Endometrial microvascular endothelial cells (primary cell): ENCODE measurements around the gene TBC1D10A. TPM values are rescaled to one million over a fixed set of nuclear protein-coding genes. Genes with fewer than 3 reads are reported as not detected.
"Not testable (repeated sequence)": the region's sequence is repeated elsewhere in the genome, so short reads cannot be mapped to it uniquely, and the experiment has no call there.

Experiments used
- in situ Hi-C: cut with HindIII; loops from 2 replicates; pipeline ENCODE4 v1.10.0; 2017; ENCODE audit warnings: low sequenced_read_pairs, low pct_unique_long_range_greater_than_20kb; ENCODE audit errors: inconsistent ontology term
- total RNA-seq: library from RNA; depleted of rRNA; stranded (reverse); fragments of >200 nt; gene quantifications from one replicate; pipeline ENCODE4 v1.2.3, GENCODE V29; 2015; ENCODE audit errors: inconsistent ontology term

The TBC1D10A gene
- total RNA-seq, 1 donor from 2014 or later: 12.1 TPM

GRCh38 chr22:30351226-30351625, 24.5 kb upstream of the TBC1D10A start:
- in situ Hi-C loops: no loop called here

DNA sequence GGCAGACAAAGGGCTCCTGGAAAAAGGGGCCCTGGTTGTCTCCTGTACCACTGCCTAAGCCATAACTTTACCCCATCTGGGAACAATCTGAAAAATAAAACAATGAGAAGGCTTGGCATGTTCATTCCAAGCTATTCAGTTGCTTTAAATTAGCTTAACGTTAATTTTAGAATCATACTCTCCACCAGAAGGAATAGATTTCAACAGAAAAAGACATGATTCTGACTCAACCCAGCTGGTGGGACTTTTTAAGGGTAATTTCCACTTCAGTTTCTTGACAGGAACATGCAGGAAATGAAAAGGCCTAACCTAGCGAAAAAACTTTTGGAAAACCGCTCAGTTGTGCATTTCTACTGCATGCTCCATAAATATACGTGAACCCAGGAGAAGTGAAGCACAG, 22.1 kb upstream of the TBC1D10A start:
- in situ Hi-C loops: no loop called here

DNA sequence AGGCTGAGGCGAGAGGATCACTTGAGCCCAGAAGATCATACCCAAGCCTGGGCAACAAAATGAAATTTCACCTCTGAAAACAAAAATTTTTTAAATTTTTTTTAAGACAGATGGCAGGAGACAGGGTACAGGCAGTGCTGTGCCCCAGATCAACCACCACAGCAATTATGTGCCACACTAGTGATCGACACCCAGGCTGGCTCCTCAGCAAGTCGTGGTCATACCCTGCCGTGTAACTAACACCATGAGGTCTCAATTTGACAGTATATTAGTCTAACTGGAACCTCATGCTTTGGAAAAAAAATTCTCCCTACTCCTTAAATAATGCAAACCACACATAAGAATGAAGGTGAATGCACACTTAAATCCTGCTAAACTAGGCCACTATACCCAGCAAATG, 21.7 kb upstream of the TBC1D10A start:
- in situ Hi-C loops: no loop called here

DNA sequence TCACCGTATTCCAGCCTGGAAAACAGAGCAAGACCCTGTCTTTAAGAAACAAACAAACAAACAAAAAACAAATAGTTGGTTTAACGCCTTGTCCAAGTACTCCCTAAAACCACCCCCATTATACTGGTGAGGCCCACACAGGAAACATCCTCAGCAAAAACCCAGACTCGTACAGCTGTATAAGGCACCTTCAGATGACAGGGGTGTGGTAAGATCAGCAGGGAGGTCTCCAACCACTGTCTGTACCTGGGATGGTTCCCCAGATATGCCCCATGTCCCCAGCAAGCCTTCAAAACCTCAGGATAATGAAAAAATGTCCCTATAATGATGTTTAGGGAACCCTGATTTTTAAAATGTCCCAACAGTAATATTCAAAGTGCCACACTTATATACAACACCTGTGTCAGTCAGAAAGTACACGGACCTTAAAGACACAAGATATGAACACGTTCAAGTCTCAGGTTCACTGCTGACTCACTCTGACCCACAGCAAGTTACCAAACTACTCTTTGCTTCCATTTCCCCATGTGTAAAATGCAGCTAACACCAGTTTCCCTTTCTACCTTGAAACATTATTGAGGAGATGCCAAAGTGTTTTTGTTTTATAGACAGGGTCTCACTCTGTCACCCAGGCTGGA, 20.6 kb upstream of the TBC1D10A start:
- in situ Hi-C loops: no loop called here

DNA sequence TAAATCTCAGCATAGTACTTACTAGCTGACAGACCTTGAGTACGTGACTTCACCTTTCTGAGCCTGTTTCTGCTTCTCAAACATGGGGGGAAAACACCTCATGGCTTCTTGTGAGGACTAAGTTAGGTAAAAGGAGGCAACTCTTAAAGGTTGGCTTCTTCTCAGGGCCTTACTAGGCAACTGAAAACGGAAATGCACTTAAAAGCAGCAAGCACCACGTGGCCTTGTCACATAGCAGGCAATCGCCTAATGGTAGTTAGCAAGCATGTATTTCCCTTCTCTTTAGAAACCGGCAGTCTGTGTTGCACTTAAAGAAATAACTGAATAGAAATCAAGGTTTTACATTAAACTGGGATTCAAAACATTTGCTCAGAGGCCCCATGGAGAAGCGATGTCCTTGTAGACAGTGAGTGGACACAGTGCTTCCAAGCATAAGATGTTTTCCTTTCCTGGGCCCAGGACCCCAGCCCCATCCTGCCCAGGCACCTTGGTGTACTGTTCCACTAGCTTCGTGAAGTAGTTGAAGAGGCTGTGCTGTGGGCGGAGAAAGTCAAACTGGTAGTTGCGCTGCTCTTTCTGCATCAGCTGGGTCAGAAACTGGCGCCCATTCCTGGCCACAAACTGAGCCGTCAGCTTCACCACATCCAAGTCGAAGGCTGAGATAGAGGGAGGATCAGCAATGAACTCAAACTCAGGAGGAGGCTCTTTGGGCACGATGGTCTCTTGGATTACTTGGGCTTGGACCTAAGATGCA, 17.9 kb upstream of the TBC1D10A start:
- in situ Hi-C loops: no loop called here

DNA sequence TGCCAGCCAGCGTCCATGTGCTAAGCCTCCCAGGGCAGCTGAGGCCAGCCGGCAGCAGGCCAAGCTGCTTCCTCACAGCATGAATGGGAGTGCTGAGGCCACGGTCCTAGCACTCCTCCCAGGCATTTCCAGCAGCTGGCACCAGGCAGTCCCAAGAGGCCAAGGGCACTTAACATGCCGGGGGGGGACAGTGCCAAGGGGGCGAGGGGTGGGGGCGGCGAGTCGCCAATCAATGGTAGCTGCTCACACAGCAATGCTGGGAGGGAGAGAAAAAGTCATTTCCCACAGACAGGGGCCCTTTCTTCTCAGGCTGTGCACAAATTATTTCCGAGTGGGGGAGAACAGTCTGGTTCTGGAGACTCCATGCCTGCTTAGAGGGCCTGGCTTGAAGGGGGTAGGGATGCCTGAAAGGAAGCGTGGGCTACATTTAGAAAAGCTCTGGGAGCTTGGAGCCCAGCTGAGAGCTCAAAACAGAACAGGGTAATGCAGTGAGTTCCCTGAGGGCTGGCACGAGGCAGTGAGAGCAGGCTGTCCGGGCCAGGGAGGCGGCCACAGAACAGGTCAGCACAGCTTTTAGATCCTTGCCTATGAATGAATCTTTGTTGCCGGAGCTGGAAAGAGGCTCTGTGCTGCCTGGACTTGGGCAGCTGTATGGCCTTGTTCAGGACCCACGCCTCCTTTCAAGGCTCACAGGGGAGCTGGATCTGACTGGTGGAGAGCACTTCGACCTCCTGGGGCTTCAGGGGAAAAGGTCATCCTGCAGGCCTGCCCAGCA, 14.4 kb upstream of the TBC1D10A start:
- in situ Hi-C loops: no loop called here

DNA sequence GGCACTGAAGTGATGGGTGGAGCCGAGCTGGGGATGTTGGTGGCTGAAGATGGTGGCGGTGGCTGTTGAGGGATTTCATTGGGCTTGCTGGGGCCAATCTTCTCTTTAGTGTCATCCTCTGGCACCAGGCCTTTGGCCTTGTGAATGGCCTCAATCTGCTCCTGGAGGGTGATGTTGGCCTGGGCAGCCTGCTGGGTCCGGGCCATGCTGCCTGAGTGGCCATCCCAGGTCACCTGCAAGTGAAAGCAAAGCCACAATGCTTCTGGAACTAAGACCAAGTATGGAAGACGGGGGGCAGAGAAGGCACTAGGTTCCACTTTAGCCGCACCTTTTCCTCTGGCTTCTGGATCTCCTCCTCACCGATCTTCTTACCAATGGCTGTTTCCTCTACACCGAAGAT, 12.1 kb upstream of the TBC1D10A start:
- in situ Hi-C loops: no loop called here

GRCh38 chr22:30338341-30338740, 11.6 kb upstream of the TBC1D10A start:
- in situ Hi-C loops: not testable (repeated sequence)

- in situ Hi-C loops: no loop called here
Measured at GRCh38 chr22:30337461-30337778, 10.7 kb upstream of the TBC1D10A start.

- in situ Hi-C loops: no loop called here
Measured at GRCh38 chr22:30336752-30337460, 10.2 kb upstream of the TBC1D10A start.

DNA sequence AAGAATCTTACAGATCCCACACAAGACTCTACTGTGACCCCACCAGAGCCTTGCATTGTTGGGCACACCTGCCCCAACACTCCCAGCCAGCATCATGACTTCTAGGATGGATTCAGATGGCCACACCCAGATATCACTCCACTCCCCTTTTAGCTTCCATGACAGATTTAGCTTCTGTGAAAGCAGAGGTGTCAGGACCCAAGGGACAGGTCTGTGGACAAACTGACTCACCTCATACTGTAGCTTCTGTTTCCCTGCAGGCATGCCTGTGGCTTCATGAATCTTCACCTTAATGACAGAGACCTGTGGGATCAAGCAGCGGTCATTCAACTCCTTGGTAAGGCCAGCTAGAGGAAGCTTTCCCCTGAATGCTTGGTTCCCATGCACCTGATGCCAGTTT, 8.5 kb upstream of the TBC1D10A start:
- in situ Hi-C loops: no loop called here

- in situ Hi-C loops: no loop called here
Measured at GRCh38 chr22:30334646-30335045, 7.9 kb upstream of the TBC1D10A start.

DNA sequence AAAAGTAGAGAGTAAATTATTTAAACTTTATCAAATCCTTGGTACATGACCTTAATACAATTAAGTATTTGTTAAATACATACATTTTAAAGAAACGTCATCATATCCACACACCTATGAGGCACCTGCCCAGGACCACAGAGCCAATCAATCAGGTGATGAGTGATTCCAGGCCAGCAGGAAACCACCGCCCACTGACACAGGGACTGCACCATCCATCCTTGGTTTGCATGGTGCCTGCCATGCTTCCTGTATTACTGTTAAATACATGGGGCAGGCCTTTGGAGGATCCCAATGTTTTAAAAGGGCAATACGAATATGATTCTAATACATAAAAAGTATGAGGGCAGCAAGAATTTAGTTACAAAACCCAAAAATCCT, 7.0 kb upstream of the TBC1D10A start:
- in situ Hi-C loops: no loop called here

DNA sequence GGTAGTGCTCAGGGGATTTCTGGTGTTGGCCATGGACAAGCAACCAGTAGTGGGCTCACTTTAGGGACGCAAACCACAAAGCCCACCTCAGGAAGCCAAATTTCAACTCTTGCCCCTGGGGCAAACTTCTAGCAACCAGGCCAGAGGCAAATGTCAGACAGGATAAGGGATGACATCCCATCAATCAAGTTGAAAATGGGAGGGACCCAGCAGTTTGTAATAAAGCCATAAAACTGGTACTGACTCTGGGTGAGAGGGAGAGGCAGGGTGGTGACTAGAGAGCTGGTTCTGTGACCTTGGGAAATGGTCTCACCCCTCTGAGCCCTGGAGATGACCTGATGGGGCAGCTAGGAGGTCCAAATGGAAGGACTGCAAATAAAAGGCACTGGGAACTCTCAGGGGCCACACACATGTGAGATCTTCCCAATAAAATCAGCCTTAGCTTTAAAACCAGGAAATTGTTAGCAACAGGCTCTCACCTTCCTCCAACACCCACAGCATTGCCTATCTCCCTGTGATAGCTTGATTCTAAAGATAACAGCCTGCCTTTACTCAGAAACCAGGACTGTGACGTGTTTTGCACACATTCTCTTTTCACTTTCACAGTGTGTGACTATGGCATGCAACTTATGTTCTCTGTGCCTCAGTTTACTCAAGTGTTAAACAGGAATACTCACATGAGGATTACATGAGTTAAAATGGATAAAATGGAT, 6.4 kb upstream of the TBC1D10A start:
- in situ Hi-C loops: no loop called here

GRCh38 chr22:30332551-30332950, 5.8 kb upstream of the TBC1D10A start:
- in situ Hi-C loops: no loop called here

DNA sequence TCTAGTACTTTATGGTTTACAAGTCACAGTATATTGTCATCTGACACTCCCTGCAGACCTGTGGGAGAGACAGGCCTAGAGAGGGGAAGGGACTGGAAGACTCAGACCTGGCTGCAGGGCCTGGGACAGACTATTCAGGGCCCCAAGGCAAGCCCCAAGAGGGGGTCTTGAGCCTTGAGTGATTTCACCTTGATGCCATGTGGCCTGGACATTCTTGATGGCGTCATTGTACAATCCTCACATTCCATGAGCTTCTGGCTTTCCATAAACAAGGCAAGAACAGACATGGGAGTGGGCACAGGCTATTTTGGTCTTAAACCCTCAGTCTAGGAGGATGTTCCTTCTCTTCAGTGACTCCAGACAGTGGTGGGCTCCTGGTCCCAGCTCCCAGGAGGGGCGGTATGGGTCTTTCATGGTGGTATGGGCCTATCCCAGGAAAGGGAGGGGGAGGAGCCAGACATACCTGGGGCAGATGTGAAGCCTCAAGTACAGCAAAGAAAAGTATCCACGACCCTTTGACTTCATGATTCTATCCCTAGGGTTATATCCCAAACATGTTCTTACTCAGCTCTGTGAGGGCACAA, 1.8 kb upstream of the TBC1D10A start:
- in situ Hi-C loops: no loop called here

GRCh38 chr22:30327864-30328345, 1.2 kb upstream of the TBC1D10A start:
- in situ Hi-C loops: no loop called here

GRCh38 chr22:30326255-30326705, 461 bp downstream of the TBC1D10A start:
- in situ Hi-C loops: no loop called here
